ENCODE measurements around the gene TEAD1.
"Not testable (repeated sequence)": the region's sequence is repeated elsewhere in the genome, so short reads cannot be mapped to it uniquely, and the experiment has no call there.

TEAD1 gene

GRCh38 chr11:12755510-12756453, 81.6 kb downstream of the TEAD1 start:
- DNase-seq (ENCODE audit: insufficient read length, low spot score), result peak; percentile 55

GRCh38 chr11:12756454-12756806, 82.2 kb downstream of the TEAD1 start:
- FAIRE-seq (no peak), DNase-seq (ENCODE audit: insufficient read length, low spot score) (no peak)
- TF ChIP-seq CTCF (IDR thresholded peaks at IDR 0.05; ENCODE audit: insufficient read depth, missing control alignments), result no peak

More at GRCh38 chr11:12755510-12756453, 81.6 kb downstream of the TEAD1 start:
- TF ChIP-seq CTCF (IDR thresholded peaks at IDR 0.05; ENCODE audit: insufficient read depth, missing control alignments), result no peak
- no peak for FAIRE-seq

- FAIRE-seq (no peak), DNase-seq (ENCODE audit: insufficient read length, low spot score) (no peak)
- no peak for TF ChIP-seq CTCF (IDR thresholded peaks at IDR 0.05; ENCODE audit: insufficient read depth, missing control alignments)
Observed at GRCh38 chr11:12756867-12757266, 82.6 kb downstream of the TEAD1 start.

- FAIRE-seq, result no peak
Observed at GRCh38 chr11:12757416-12757815, 83.2 kb downstream of the TEAD1 start.

DNA sequence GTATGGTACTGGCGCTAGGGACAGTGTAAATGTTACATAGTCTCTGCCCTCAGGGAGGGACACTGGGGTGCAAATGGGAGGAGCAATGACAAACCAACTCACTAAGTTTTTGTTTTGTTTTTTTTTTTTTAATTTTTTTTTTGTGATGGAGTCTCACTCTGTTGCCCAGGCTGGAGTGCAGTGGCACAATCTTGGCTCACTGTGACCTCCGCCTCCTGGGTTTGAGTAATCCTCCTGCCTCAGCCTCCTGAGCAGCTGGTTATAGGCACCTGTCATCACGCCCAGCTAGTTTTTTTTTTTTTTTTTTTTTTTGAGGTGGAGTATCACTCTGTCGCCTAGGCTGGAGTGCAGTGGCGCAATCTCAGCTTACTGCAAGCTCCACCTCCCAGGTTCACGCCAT, 83.9 kb downstream of the TEAD1 start:
- DNase-seq (ENCODE audit: insufficient read length, low spot score); FAIRE-seq: not testable (repeated sequence)

More at GRCh38 chr11:12757416-12757815, 83.2 kb downstream of the TEAD1 start:
- no peak for TF ChIP-seq CTCF (IDR thresholded peaks at IDR 0.05; ENCODE audit: insufficient read depth, missing control alignments)
- DNase-seq (ENCODE audit: insufficient read length, low spot score), result no peak

- DNase-seq (ENCODE audit: insufficient read length, low spot score), result no peak
- TF ChIP-seq CTCF (IDR thresholded peaks at IDR 0.05; ENCODE audit: insufficient read depth, missing control alignments), result no peak
- no peak for FAIRE-seq
Observed at GRCh38 chr11:12761029-12761428, 86.8 kb downstream of the TEAD1 start.

DNA sequence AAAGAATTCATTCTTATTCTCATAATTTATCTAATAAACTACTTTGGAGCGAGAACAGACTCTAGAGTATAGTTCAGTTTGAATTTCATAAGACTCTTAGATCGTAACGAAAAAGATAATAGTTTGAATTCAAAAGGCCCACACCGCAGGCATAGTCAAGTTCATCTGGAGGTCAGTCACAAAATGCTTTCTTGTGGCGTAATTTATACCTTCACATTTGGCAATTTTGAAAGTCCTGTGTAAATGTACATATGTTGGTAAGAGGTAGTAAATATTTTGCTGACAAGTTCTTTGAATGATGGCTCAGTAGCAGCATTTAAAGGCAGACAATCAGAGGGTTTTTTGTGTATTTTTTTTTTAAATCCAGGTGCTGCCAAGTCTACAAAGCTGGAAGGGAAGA, 88.1 kb downstream of the TEAD1 start:
- FAIRE-seq (no peak), DNase-seq (ENCODE audit: insufficient read length, low spot score) (no peak)
- TF ChIP-seq CTCF (IDR thresholded peaks at IDR 0.05; ENCODE audit: insufficient read depth, missing control alignments), result no peak
